Prostate gland (tissue), 2 donors: ENCODE measurements around the gene KIF18B. TPM values are rescaled to one million over a fixed set of nuclear protein-coding genes. Genes with fewer than 3 reads are reported as not detected.

Source experiments
- DNase-seq: peaks from one replicate; pipeline ENCODE4 v3.0.0-alpha.2; 2019; ENCODE audit warnings: low spot score
- H3K27ac ChIP-seq, 2 donors: fragments of 200-600 bp; sonication (generic); 2 replicates each; pipeline ENCODE4 v1.5.1; 2017 to 2019
- H3K27me3 ChIP-seq: fragments of 200-600 bp; sonication (generic); replicated peaks from 2 replicates; pipeline ENCODE4 v1.5.1; 2019; ENCODE audit not compliant: insufficient read depth
- H3K36me3 ChIP-seq, 2 donors: fragments of 200-600 bp; sonication (generic); 1 replicate in 1 of 2; 2 replicates in 1 of 2; pipeline versions ENCODE4 v1.5.1 to v1.8.1; 2017 to 2019
- H3K4me1 ChIP-seq: fragments of 200-600 bp; sonication (generic); replicated peaks from 2 replicates; pipeline ENCODE4 v1.5.1; 2019
- H3K4me3 ChIP-seq, 2 donors: fragments of 200-600 bp; sonication (generic); 2 replicates each; pipeline ENCODE4 v1.5.1; 2017 to 2019
- H3K9me3 ChIP-seq: fragments of 200-600 bp; sonication (generic); 2 replicates; pipeline ENCODE4 v1.5.1; 2017
- CTCF ChIP-seq, 4 experiments: fragments of 200-600 bp in 2 of 4; fragments of 450-650 bp in 2 of 4; sonication (generic) in 2 of 4; IDR thresholded peaks; 1 replicate in 3 of 4; 2 replicates in 1 of 4; pipeline ENCODE4 v1.5.1; 2016 to 2019; ENCODE audit warnings: antibody characterized with exemption in 4 of 4, mild to moderate bottlenecking in 2 of 4, moderate library complexity in 2 of 4
- POLR2A ChIP-seq: fragments of 450-650 bp; IDR thresholded peaks from one replicate; pipeline ENCODE4 v1.6.1; 2016; ENCODE audit warnings: antibody characterized with exemption, mild to moderate bottlenecking
- POLR2AphosphoS5 ChIP-seq: sonication (generic); formaldehyde crosslinking; IDR thresholded peaks from one replicate; pipeline ENCODE4 v1.6.1; 2017; ENCODE audit warnings: antibody characterized with exemption
- WGBS: methylation state at CpG from one replicate; pipeline ENCODE4 v1.1.5; 2018; 5-methylcytosine and 5-hydroxymethylcytosine counted together
- intact Hi-C: fragments of 100-400 bp; cut with DNase I; formaldehyde crosslinking; loops from one replicate; pipeline ENCODE4 v1.14.2; 2022
- total RNA-seq, 2 donors: library from RNA; depleted of rRNA; stranded (reverse); fragments of >200 nt; gene quantifications; one replicate each; pipeline ENCODE4 v1.1.0, GENCODE V29; 2016

The KIF18B gene
- total RNA-seq, 2 donors from 2014 or later: 1.8 to 2.5 TPM

DNA sequence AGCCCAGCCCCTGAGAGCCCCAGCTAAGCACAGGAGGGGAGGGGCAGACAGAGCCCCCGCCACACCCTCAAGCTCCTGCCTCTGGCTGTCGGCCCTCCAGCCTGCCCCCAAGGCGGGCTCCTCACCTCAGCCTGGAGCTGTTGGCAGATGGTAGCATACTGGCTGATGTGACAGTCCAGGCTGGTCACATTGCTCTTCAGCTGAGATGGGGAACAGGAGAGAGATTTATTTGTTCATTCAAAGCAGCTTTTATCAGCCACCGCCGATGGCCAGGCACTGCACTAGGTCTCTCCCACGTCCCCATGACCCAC lies 14.8 kb downstream of the KIF18B start:
- intact Hi-C loops: no loop called here
- Histone ChIP-seq H3K4me1 (no peaks in the 10 kb centered on the region), H3K27ac (no peak overlapping the region), H3K27me3 (no peaks in the 10 kb centered on the region), H3K9me3 (no peaks in the 10 kb centered on the region), H3K4me3 (no peak overlapping the region), H3K36me3 (no peaks in the 10 kb centered on the region)
- 75% methylated on average over 6 of the region's 6 CpGs for WGBS
- no peak for DNase-seq
- TF ChIP-seq POLR2A (no peak), CTCF (IDR thresholded peaks at IDR 0.05) (no peak), POLR2AphosphoS5 (no peak)

DNA sequence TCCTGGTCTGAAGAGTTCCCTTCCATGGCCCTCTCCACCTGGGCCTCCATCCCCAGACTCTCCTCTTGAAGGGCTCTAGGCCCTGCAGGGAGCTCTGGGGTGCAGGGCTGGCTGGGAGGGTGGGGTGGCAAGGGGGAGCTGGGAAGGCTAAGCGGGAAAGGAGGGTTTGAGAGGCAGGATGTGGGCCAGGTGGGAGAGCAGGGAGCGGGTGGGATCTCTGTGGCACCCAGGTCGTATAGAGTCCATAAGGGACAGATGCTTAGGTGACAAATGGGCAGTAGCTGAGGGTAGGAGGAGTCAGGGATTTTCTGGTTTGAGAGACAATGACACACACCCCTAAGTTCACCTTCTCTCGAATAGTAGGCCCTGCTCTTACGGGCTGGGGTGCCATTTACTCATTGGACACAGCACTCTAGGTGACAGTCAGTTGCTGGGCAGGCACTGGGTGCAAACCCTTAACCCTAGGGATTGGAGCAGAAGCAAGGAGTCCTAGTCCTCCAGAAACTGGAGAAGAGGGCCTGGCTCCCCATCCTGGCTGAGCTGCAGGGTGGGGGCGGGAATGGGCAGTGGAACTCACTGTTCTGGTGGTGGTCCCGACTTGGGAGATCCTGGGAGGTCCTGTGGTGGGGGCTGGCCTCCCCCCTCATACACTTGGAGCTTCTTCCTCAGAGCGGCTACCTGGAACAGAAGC lies 15.3 kb downstream of the KIF18B start:
- WGBS: 90% methylated on average over 8 of the region's 8 CpGs
- Histone ChIP-seq H3K9me3 (no peaks in the 10 kb centered on the region), H3K4me1 (no peaks in the 10 kb centered on the region), H3K4me3 (no peak overlapping the region), H3K27ac (no peak overlapping the region), H3K36me3 (no peaks in the 10 kb centered on the region), H3K27me3 (no peaks in the 10 kb centered on the region)
- no peak for DNase-seq
- TF ChIP-seq POLR2A (no peak), POLR2AphosphoS5 (no peak), CTCF (IDR thresholded peaks at IDR 0.05) (no peak)
- intact Hi-C loops: no loop called here

DNA sequence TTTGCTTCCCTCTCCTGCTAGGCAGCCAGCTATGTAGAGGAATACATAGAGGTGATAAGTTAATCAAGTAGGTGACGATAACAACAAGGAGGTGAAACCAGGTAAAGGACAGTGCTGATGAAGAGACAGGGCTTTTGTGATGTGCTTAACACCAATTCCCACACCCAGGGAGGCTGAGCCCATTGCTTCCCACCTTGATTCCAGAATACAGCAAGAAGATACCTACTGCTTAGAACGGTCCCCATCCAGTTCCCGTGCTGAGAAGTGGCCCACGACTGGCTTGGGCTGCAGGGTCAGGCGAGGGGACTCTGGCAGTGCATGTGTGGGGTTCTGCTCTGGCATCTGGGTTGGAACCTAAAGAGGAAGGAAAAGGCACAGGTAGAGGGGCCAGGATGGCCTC lies 16.2 kb downstream of the KIF18B start:
- H3K36me3 ChIP-seq: no peaks in the 10 kb centered on the region
- no peak for TF ChIP-seq POLR2AphosphoS5
- TF ChIP-seq CTCF (IDR thresholded peaks at IDR 0.05): no peak
- TF ChIP-seq POLR2A: no peak
- H3K27ac ChIP-seq: no peak overlapping the region
- no peaks in the 10 kb centered on the region for H3K9me3 ChIP-seq
- intact Hi-C loops: no loop called here
- H3K4me1 ChIP-seq: no peaks in the 10 kb centered on the region
- WGBS: 92% methylated on average over 5 of the region's 5 CpGs
- H3K4me3 ChIP-seq: no peak overlapping the region
- no peak for DNase-seq
- no peaks in the 10 kb centered on the region for H3K27me3 ChIP-seq

DNA sequence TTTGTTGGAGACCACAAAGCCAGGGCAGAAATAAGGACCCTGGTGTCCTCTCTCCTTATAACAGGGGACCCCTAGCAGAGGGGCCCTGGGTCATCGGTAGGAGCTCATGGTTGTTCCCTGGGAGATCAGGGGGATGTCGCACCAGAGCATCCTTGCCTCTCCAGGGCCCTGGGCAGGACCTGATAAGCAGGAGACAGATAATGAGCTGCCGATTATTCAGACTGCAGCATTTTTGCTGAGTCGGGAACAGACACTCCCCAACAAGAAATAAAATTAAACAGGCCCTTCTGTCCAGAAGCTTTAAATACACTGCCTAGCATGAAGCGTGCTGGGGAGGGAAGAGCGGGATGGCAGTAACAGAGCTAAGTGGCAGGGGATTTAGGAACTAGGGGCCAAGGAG lies 16.9 kb downstream of the KIF18B start:
- H3K4me1 ChIP-seq: no peaks in the 10 kb centered on the region
- DNase-seq: no peak
- WGBS: 83% methylated on average over 6 of the region's 6 CpGs
- no peak overlapping the region for H3K27ac ChIP-seq
- no peak overlapping the region for H3K4me3 ChIP-seq
- no peak for TF ChIP-seq CTCF (IDR thresholded peaks at IDR 0.05)
- TF ChIP-seq POLR2A: no peak
- no peak for TF ChIP-seq POLR2AphosphoS5
- H3K9me3 ChIP-seq: no peaks in the 10 kb centered on the region
- intact Hi-C loops: no loop called here
- no peaks in the 10 kb centered on the region for H3K36me3 ChIP-seq
- H3K27me3 ChIP-seq: no peaks in the 10 kb centered on the region

DNA sequence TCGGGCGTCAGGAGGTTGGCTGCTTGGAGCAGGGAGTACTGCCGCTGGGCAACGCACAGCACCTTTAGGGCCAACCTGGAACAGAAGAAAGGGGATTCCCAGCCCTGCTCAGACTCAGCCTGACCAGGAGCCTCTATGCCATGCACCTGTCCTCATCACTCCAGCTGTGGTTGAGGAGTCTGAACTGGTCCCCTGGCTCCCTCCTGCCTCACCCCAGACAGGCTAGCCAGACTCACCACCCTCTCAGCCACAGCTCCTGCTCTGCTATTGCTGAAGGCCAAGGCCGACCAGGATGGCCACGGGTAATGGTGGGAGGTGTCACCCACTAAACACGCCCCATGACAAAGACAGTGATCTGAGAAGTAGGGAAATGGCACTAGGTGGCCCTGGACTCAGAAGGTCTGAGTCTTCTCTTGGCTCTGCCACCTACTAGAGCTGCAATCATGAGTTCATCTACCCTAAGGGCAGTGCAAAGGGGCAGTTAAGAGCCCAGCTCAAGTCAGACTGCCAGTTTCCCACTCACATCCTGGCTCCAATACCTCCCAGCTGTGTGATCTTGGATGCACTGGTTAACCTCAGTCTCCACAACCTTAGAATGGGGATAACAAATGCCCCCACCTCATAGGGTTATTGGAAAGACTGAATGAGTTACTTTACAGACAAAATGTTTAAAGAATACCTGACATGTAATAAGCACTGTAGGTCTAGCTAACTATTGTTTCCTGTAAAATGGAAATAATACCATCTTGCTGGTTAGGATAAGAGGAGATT lies 18.4 kb downstream of the KIF18B start:
- H3K27me3 ChIP-seq: no peaks in the 10 kb centered on the region
- intact Hi-C loops: no loop called here
- no peak for DNase-seq
- no peaks in the 10 kb centered on the region for H3K36me3 ChIP-seq
- H3K4me3 ChIP-seq: no peak overlapping the region
- no peak overlapping the region for H3K27ac ChIP-seq
- TF ChIP-seq POLR2A (no peak), CTCF (IDR thresholded peaks at IDR 0.05) (no peak), POLR2AphosphoS5 (no peak)
- no peaks in the 10 kb centered on the region for H3K9me3 ChIP-seq
- WGBS: 98% methylated on average over 7 of the region's 7 CpGs
- H3K4me1 ChIP-seq: no peaks in the 10 kb centered on the region
